ENCODE measurements around the gene SMAD9.

Gene SMAD9

GRCh38 chr13:36795463-36795862 is 124.6 kb downstream of the SMAD9 start:
- H3K36me3 ChIP-seq (ENCODE audit: control insufficient read depth, insufficient read depth, low read length): no peaks in the 10 kb centered on the region
- no peak overlapping the region for H3K27ac ChIP-seq (ENCODE audit: low read depth, low read length, severe bottlenecking)
- 55 to 86% methylated on average over 4 of the region's 6 CpGs for WGBS, 2 experiments (ENCODE audit: insufficient coverage in 2 of 2)

More at GRCh38 chr13:36795463-36795862, 124.6 kb downstream of the SMAD9 start:
- Histone ChIP-seq H3K4me3 (ENCODE audit: extremely low read depth, insufficient read depth, low read length, poor library complexity, severe bottlenecking) (no peak overlapping the region), H3K9me3 (ENCODE audit: control insufficient read depth, low read length) (no peaks in the 10 kb centered on the region), H3K4me1 (ENCODE audit: control insufficient read depth, insufficient read depth, low read length, poor library complexity, severe bottlenecking) (no peaks in the 10 kb centered on the region)
